ENCODE measurements around the gene LDOC1.
"Not testable (repeated sequence)": the region's sequence is repeated elsewhere in the genome, so short reads cannot be mapped to it uniquely, and the experiment has no call there.

LDOC1 gene

DNA sequence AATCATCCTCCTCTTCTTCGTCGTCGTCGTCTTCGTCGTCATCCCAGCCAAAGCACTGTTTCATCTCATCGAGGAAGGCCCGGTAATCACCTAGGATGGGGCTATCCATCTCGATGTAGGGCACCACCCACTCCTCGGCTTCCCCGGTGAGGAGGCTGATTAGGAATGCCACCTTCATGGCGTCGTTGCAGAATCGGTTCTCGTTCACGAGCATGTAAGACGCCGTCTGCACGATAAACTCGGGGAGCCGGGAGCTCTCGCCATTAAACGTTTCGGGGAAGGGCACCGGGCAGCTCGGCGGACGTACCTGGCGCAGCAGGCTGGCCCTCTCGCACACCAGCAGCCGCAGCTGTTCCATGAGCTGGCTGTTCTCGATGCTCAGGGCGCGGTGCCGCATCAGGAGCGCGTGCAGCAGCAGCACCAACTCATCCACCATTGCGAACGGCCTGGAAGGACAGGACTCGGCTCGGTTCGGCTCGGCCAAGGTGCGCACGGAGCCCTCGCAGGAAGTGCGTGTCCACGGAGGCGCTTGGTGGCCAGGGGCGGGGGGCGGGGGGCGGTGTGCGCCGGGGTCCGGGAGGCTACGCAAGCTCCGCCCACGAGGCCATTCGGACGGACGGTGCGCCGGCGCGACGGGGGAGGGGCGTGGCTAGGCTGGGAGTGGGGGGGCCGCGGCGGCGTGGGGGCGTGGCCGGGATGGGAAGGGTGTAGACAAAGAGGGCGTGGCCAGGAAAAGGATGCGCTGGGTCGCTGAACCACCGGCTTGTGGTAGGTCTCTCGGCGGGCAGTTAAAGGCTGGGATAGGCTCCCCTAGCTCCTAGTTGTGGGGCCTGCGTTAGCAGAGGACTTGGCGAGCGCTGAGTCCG lies at the start of gene LDOC1:
Gene LDOC1, minus strand, starts transcription at position 544 of the 866 bp plus-strand sequence. Its CDS starts 108 bp downstream, at position 436.
- no peaks in the 10 kb centered on the region for H3K36me3 ChIP-seq (ENCODE audit: control insufficient read depth, insufficient read depth, low read length)
- no peaks in the 10 kb centered on the region for H3K27me3 ChIP-seq (ENCODE audit: control insufficient read depth, insufficient read depth, low read length)
- H3K27ac ChIP-seq (ENCODE audit: low read depth, low read length), result no peak within 1 kb of the TSS
- H3K4me1 ChIP-seq (ENCODE audit: control insufficient read depth, insufficient read depth, low read length), result no peaks in the 10 kb centered on the region
- peak within 1 kb of the TSS; percentile 30 for H3K9ac ChIP-seq (ENCODE audit: low read length)
- H3K4me3 ChIP-seq (ENCODE audit: low read length), result peak within 1 kb of the TSS; percentile 70

DNA sequence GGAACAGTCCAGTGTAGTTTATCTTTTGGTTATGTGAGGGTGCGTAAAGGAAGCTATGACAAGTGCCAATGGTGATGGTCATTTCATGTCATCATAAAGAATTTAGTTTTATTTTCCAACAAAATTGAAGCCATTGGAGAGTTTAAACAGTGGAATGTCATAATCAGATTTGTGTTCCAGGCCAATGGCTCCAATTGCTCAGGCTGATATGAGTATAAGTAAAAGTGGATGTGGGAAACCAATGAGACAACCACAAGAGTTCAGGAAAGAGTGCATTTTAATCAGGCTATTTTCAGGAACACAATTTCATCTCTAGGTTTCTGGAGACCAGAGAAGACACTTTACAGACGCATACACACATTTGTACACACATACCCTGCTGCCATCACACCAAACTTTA lies 44.7 kb upstream of the LDOC1 start:
- Histone ChIP-seq H3K4me3 (ENCODE audit: low read length) (no peak overlapping the region), H3K36me3 (ENCODE audit: control insufficient read depth, insufficient read depth, low read length) (no peaks in the 10 kb centered on the region), H3K9ac (ENCODE audit: low read length) (no peak overlapping the region), H3K27ac (ENCODE audit: low read depth, low read length) (no peak overlapping the region), H3K4me1 (ENCODE audit: control insufficient read depth, insufficient read depth, low read length) (no peaks in the 10 kb centered on the region), H3K27me3 (ENCODE audit: control insufficient read depth, insufficient read depth, low read length) (no peaks in the 10 kb centered on the region)

DNA sequence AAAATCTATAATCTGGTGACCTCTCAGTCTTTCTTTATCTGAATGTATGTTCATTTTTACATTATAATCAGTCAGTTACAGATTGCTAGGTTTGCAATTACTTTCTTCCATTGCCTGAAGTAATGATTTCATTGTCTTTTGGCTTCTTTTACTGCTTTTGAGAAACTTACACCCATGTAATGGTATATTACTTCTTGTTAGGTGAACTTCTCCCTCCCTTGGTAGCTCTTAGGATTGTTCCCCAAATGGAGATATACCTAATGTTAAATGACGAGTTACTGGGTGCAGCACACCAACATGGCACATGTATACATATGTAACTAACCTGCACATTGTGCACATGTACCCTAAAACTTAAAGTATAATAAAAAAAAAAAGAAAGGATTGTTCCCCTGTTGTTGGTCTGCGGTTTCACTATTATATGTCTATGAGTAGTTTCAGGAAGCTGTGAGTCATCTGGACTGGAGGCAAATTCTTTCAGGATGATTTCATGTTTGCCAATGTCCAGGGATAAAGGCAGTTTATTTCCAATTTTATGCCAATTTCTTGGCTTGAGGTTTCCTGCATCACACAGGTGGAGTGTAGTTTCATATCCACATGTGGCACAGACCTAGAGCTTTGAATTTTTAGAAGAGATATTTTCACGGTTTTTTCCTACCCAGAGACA lies 43.5 kb upstream of the LDOC1 start:
- Histone ChIP-seq H3K4me3 (ENCODE audit: low read length) (no peak overlapping the region), H3K9ac (ENCODE audit: low read length) (no peak overlapping the region), H3K27ac (ENCODE audit: low read depth, low read length) (no peak overlapping the region), H3K4me1 (ENCODE audit: control insufficient read depth, insufficient read depth, low read length) (no peaks in the 10 kb centered on the region), H3K36me3 (ENCODE audit: control insufficient read depth, insufficient read depth, low read length) (no peaks in the 10 kb centered on the region), H3K27me3 (ENCODE audit: control insufficient read depth, insufficient read depth, low read length) (no peaks in the 10 kb centered on the region)

DNA sequence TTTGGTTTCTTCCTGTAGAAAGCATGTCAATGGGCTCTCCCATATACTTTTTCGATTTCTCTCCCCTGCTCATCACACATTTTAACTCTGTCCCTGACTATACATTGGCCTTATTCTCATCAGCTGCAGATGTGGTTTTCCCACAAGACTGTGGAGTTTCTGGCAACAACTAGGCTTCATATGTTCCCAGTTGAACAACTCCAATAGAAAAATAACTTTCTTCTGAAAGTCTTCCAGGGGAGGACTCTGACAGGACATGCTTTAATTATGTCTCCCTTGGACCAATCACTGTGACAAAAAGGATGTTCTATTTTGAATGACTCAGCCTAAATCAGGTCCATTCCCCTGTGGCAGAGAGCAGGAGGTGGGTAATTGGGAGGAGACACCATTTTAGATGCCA lies 37.3 kb upstream of the LDOC1 start:
- Histone ChIP-seq H3K27ac (ENCODE audit: low read depth, low read length) (no peak overlapping the region), H3K4me3 (ENCODE audit: low read length) (no peak overlapping the region), H3K27me3 (ENCODE audit: control insufficient read depth, insufficient read depth, low read length) (no peaks in the 10 kb centered on the region), H3K36me3 (ENCODE audit: control insufficient read depth, insufficient read depth, low read length) (no peaks in the 10 kb centered on the region), H3K4me1 (ENCODE audit: control insufficient read depth, insufficient read depth, low read length) (no peaks in the 10 kb centered on the region), H3K9ac (ENCODE audit: low read length) (no peak overlapping the region)

DNA sequence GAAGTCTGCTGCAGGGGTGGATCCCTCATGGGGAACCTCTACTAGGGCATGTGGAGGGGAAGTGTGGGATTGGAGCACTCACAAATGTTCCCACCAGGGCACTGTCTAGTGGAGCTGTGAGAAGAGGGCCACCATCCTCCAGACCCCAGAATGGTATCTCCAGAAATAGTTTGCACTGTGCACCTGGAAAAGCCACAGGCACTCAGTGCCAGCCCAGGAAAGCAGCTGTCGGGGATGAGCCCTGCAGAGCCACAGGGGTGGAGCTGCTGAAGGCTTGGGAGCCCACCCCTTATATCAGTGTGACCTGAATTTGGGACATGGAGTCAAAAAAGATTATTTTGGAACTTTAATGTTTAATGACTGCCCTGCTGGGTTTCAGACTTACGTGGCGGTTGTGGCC lies 25.0 kb upstream of the LDOC1 start:
- H3K27ac ChIP-seq (ENCODE audit: low read depth, low read length), result no peak overlapping the region
- no peaks in the 10 kb centered on the region for H3K27me3 ChIP-seq (ENCODE audit: control insufficient read depth, insufficient read depth, low read length)
- no peaks in the 10 kb centered on the region for H3K4me1 ChIP-seq (ENCODE audit: control insufficient read depth, insufficient read depth, low read length)
- H3K4me3 ChIP-seq (ENCODE audit: low read length), result no peak overlapping the region
- H3K9ac ChIP-seq (ENCODE audit: low read length), result no peak overlapping the region
- no peaks in the 10 kb centered on the region for H3K36me3 ChIP-seq (ENCODE audit: control insufficient read depth, insufficient read depth, low read length)

DNA sequence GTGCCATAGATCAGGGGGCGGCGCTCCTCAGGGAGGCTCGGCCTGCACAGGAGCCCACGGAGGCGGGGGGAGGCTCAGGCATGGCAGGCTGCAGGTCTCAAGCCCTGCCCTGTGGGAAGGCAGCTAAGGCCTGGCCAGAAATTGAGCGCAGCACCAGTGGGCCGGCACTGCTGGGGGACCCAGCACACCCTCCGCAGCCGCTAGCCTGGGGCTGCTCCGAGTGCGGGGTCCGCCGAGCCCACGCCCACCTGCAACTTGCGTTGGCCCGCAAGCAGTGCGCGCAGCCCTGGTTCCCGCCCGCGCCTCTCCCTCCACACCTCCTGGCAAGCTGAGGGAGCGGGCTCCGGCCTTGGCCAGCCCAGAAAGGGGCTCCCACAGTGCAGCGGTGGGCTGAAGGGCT lies 11.6 kb upstream of the LDOC1 start:
- H3K9ac ChIP-seq (ENCODE audit: low read length); H3K36me3 ChIP-seq (ENCODE audit: control insufficient read depth, insufficient read depth, low read length); H3K27me3 ChIP-seq (ENCODE audit: control insufficient read depth, insufficient read depth, low read length); H3K27ac ChIP-seq (ENCODE audit: low read depth, low read length); H3K4me1 ChIP-seq (ENCODE audit: control insufficient read depth, insufficient read depth, low read length); H3K4me3 ChIP-seq (ENCODE audit: low read length): not testable (repeated sequence)

DNA sequence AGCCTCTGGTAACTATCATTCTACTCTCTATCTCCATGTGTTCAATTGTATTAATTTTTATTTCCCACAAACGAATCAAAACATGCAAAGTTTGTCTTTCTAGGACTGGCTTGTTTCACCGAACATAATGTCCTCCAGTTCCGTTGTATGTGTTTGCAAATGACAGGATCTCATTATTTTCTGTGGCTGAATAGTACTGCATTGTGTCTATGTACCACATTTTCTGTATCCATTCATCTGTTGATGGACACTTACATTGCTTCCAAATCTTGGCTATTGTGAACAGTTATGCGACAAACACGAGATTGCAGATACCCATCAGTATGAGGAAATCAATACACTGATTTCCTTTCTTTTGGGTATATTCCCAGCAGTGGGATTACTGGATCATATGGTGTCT lies 8.4 kb upstream of the LDOC1 start:
- Histone ChIP-seq H3K4me3 (ENCODE audit: low read length) (no peak overlapping the region), H3K27ac (ENCODE audit: low read depth, low read length) (no peak overlapping the region), H3K9ac (ENCODE audit: low read length) (no peak overlapping the region), H3K4me1 (ENCODE audit: control insufficient read depth, insufficient read depth, low read length) (no peaks in the 10 kb centered on the region), H3K36me3 (ENCODE audit: control insufficient read depth, insufficient read depth, low read length) (no peaks in the 10 kb centered on the region), H3K27me3 (ENCODE audit: control insufficient read depth, insufficient read depth, low read length) (no peaks in the 10 kb centered on the region)

DNA sequence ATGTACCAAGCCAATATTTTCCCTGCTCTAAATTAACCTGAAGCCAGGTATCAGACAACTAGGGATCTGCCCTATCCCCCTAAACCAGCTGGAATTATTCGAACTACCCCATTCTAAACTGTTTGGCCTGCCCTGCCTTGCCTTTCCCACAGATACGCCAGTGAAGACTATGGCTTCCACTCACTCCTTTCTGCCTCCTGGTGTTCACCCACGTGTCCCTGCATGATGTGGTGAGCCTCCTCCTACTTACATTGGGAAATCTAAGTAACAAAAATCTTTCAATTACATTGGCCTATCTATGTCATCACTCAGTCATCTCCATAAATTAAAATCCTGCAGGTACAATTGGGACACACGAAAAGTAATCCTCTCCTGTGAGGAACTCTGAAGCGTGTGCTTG lies 6.1 kb upstream of the LDOC1 start:
- no peaks in the 10 kb centered on the region for H3K36me3 ChIP-seq (ENCODE audit: control insufficient read depth, insufficient read depth, low read length)
- H3K4me1 ChIP-seq (ENCODE audit: control insufficient read depth, insufficient read depth, low read length), result no peaks in the 10 kb centered on the region
- H3K9ac ChIP-seq (ENCODE audit: low read length), result no peak overlapping the region
- H3K27ac ChIP-seq (ENCODE audit: low read depth, low read length), result no peak overlapping the region
- H3K4me3 ChIP-seq (ENCODE audit: low read length), result no peak overlapping the region
- no peaks in the 10 kb centered on the region for H3K27me3 ChIP-seq (ENCODE audit: control insufficient read depth, insufficient read depth, low read length)

DNA sequence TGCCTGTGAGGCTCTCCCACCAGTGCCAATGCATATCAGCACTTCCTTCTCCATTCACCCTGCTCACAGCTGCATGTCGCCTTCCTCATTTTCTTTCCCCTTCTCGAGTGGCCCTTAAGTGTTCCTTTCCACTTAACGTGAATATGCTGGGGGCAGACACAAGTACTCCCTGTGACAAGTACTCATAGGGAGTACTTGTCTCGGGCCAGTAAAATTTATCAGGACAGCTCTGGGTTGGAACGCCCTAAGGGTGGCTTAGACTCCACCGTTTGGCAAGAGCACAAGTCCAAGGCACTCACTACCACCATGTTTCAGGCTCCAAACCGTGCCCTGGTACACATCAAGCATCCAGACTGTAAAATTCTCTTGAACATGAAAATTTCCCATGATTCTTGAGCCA lies 3.9 kb upstream of the LDOC1 start:
- no peaks in the 10 kb centered on the region for H3K36me3 ChIP-seq (ENCODE audit: control insufficient read depth, insufficient read depth, low read length)

DNA sequence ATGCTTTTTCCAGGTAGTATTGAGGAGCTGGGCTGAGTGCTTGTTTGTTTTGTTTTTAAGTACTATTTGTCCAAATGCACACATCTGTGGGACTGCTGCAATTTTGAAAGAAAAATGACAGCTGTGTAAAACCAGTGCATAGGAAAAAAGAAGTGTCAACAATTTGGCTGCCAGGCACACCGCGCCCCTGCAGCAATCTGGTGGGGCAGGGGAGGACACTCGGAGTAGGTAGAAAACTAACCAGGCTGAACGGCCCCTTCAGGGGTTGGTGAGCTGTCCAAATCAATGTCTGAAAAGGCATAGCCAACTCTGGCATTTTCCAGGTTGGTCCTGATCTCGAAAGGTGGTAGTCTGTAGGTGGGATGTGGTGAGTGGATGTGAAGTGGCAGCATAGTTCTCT lies 1.1 kb downstream of the LDOC1 start:
- H3K36me3 ChIP-seq (ENCODE audit: control insufficient read depth, insufficient read depth, low read length), result no peaks in the 10 kb centered on the region
- no peak overlapping the region for H3K27ac ChIP-seq (ENCODE audit: low read depth, low read length)
- H3K27me3 ChIP-seq (ENCODE audit: control insufficient read depth, insufficient read depth, low read length), result no peaks in the 10 kb centered on the region
- no peak overlapping the region for H3K4me3 ChIP-seq (ENCODE audit: low read length)
- no peaks in the 10 kb centered on the region for H3K4me1 ChIP-seq (ENCODE audit: control insufficient read depth, insufficient read depth, low read length)
- no peak overlapping the region for H3K9ac ChIP-seq (ENCODE audit: low read length)

More for the DNA sequence above, 3.9 kb upstream of the LDOC1 start:
- H3K27me3 ChIP-seq (ENCODE audit: control insufficient read depth, insufficient read depth, low read length), result no peaks in the 10 kb centered on the region
- H3K4me1 ChIP-seq (ENCODE audit: control insufficient read depth, insufficient read depth, low read length), result no peaks in the 10 kb centered on the region
- H3K4me3 ChIP-seq (ENCODE audit: low read length), result no peak overlapping the region
- H3K27ac ChIP-seq (ENCODE audit: low read depth, low read length), result no peak overlapping the region
- H3K9ac ChIP-seq (ENCODE audit: low read length), result no peak overlapping the region

DNA sequence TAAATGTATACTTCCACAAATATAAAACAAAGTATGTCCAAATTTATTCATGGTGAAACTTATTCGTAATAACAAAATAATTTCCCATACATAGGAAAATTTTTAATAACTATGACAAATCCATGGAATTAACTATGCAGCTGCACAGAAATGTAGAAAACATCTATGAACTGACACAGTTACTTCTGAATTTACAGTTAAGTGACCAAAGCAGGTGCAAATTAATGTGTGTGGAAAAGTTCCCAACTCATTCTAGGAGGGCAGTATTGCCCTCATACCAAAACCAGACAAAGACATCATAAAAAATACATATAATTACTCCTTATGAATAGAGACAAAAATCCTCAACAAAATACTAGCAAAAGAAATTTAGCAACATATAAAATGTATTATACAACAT lies 12.5 kb downstream of the LDOC1 start:
- Histone ChIP-seq H3K4me3 (ENCODE audit: low read length) (no peak overlapping the region), H3K36me3 (ENCODE audit: control insufficient read depth, insufficient read depth, low read length) (no peaks in the 10 kb centered on the region), H3K27me3 (ENCODE audit: control insufficient read depth, insufficient read depth, low read length) (no peaks in the 10 kb centered on the region), H3K9ac (ENCODE audit: low read length) (no peak overlapping the region), H3K4me1 (ENCODE audit: control insufficient read depth, insufficient read depth, low read length) (no peaks in the 10 kb centered on the region), H3K27ac (ENCODE audit: low read depth, low read length) (no peak overlapping the region)

DNA sequence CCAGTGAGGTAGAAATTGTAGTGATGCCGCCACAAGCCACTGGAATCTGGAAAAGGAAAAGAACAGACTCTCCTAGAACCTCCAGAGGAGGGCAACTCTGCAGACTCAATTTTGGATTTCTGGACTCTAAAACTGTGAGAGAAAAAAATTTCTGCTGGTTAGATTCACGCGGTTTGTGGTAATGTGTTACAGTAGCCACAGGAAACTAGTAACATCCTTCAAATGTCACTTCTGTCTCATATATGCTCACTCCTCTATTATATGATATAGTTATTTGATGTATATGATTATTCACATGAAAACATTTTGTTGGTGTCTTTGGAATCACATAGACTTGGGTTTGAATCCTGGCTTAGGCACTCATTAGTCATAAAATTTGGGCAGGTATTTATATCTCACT lies 18.8 kb downstream of the LDOC1 start:
- Histone ChIP-seq H3K4me1 (ENCODE audit: control insufficient read depth, insufficient read depth, low read length) (no peaks in the 10 kb centered on the region), H3K27me3 (ENCODE audit: control insufficient read depth, insufficient read depth, low read length) (no peaks in the 10 kb centered on the region), H3K9ac (ENCODE audit: low read length) (no peak overlapping the region), H3K27ac (ENCODE audit: low read depth, low read length) (no peak overlapping the region), H3K36me3 (ENCODE audit: control insufficient read depth, insufficient read depth, low read length) (no peaks in the 10 kb centered on the region), H3K4me3 (ENCODE audit: low read length) (no peak overlapping the region)

DNA sequence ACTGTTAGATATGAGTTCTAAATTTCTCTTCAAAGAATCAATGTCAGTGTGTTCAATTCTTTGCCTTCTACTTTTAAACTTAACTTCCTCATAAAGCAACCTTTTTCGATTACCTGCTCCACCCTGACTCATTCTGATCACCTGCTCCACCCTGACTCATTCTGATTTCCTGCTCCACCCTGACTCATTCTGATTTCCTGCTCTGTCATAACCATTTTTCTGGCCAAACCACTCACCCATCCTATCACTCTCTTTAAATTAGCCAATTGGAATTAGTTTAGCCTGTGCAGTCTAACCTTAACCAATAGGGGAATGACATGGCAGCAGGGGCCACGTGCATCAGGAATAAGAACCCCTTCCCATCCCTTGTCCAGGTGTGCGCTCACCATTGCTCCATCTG lies 21.7 kb downstream of the LDOC1 start:
- H3K27ac ChIP-seq (ENCODE audit: low read depth, low read length); H3K36me3 ChIP-seq (ENCODE audit: control insufficient read depth, insufficient read depth, low read length); H3K27me3 ChIP-seq (ENCODE audit: control insufficient read depth, insufficient read depth, low read length); H3K4me3 ChIP-seq (ENCODE audit: low read length); H3K9ac ChIP-seq (ENCODE audit: low read length); H3K4me1 ChIP-seq (ENCODE audit: control insufficient read depth, insufficient read depth, low read length): not testable (repeated sequence)

Measured in rectal smooth muscle tissue (tissue), 1 donor.